Neural cell (in vitro differentiated cells): ENCODE results near the gene USP32. TPM values are rescaled to one million over a fixed set of nuclear protein-coding genes. Genes with fewer than 3 reads are reported as not detected.

ENCODE experiments used
- H2AFZ ChIP-seq: fragments of 200-600, 300-800 bp; sonication (generic), shearing (Covaris generic); 2 replicates; pipeline ENCODE4 v1.6.0; 2014; ENCODE audit warnings: low read depth, mild to moderate bottlenecking, antibody characterized with exemption, low read length, moderate library complexity
- H3F3A ChIP-seq: fragments of 200-600 bp; shearing (Covaris generic); 2 replicates; pipeline ENCODE4 v1.6.1; 2016; ENCODE audit warnings: mild to moderate bottlenecking, moderate library complexity, mixed read lengths, antibody characterized with exemption, low read length; ENCODE audit not compliant: insufficient read depth, poor library complexity, severe bottlenecking
- H3K27ac ChIP-seq: fragments of 200-600, 300-800 bp; sonication (generic), shearing (Covaris generic); 2 replicates; pipeline ENCODE4 v1.5.1; 2014; ENCODE audit warnings: mild to moderate bottlenecking, low read length, moderate library complexity
- H3K27me3 ChIP-seq: fragments of 300-800, 200-600 bp; sonication (generic), shearing (Covaris generic); 2 replicates; pipeline ENCODE4 v1.6.0; 2014; ENCODE audit warnings: mild to moderate bottlenecking, low read depth, low read length, moderate library complexity; ENCODE audit not compliant: insufficient read depth
- H3K36me3 ChIP-seq: fragments of 300-800, 200-600 bp; sonication (generic), shearing (Covaris generic); 2 replicates; pipeline ENCODE4 v1.5.1; 2014; ENCODE audit warnings: mild to moderate bottlenecking, antibody characterized with exemption, low read length, moderate library complexity; ENCODE audit not compliant: insufficient read depth
- H3K4me2 ChIP-seq: fragments of 300-800, 200-600 bp; sonication (generic), shearing (Covaris generic); 2 replicates; pipeline ENCODE4 v1.6.0; 2014; ENCODE audit warnings: mild to moderate bottlenecking, low read length
- H3K4me3 ChIP-seq: fragments of 300-800, 200-600 bp; sonication (generic), shearing (Covaris generic); 2 replicates; pipeline ENCODE4 v1.5.1; 2014; ENCODE audit warnings: mild to moderate bottlenecking, low read length, moderate library complexity
- H3K79me2 ChIP-seq: fragments of 200-600 bp; shearing (Covaris generic); replicated peaks from 2 replicates; pipeline ENCODE4 v1.6.0; 2014; ENCODE audit warnings: mild to moderate bottlenecking, low read length, moderate library complexity; ENCODE audit not compliant: insufficient read depth
- H3K9ac ChIP-seq: fragments of 300-800, 200-600 bp; sonication (generic), shearing (Covaris generic); 2 replicates; pipeline ENCODE4 v1.6.1; 2016; ENCODE audit warnings: mild to moderate bottlenecking, low read length, mixed read lengths
- H3K9me2 ChIP-seq: fragments of 200-600 bp; shearing (Covaris generic); 2 replicates; pipeline ENCODE4 v1.6.1; 2016; ENCODE audit warnings: mild to moderate bottlenecking, low read length, mixed read lengths; ENCODE audit not compliant: insufficient read depth
- H3K9me3 ChIP-seq: fragments of 200-600, 300-800 bp; sonication (generic), shearing (Covaris generic); 2 replicates; pipeline ENCODE4 v1.6.1; 2016; ENCODE audit warnings: mild to moderate bottlenecking, mixed run types, low read length, moderate library complexity, mixed read lengths
- H4K20me1 ChIP-seq: fragments of 200-600 bp; shearing (Covaris generic); 2 replicates; pipeline ENCODE4 v1.6.1; 2016; ENCODE audit warnings: mild to moderate bottlenecking, mixed run types; ENCODE audit not compliant: insufficient read depth
- CTCF ChIP-seq: fragments of 450-650 bp; IDR thresholded peaks from 2 replicates; pipeline ENCODE4 v1.5.1; 2014; ENCODE audit warnings: antibody characterized with exemption, mild to moderate bottlenecking, moderate library complexity; ENCODE audit not compliant: poor library complexity, severe bottlenecking
- EP300 ChIP-seq: fragments of 450-650 bp; conservative IDR thresholded peaks from 2 replicates; pipeline ENCODE4 v1.6.1; 2014; ENCODE audit warnings: antibody characterized with exemption, mild to moderate bottlenecking, moderate library complexity; ENCODE audit not compliant: poor library complexity, severe bottlenecking
- EZH2 ChIP-seq: fragments of 200-600, 300-800 bp; shearing (Covaris generic), sonication (generic); IDR thresholded peaks from 2 replicates; pipeline ENCODE4 v1.6.1; 2014; ENCODE audit warnings: antibody characterized with exemption, low read length, borderline replicate concordance, mild to moderate bottlenecking; ENCODE audit not compliant: insufficient read depth, poor library complexity, severe bottlenecking
- MXI1 ChIP-seq: fragments of 450-650 bp; conservative IDR thresholded peaks from 2 replicates; pipeline ENCODE4 v1.6.1; 2014; ENCODE audit warnings: antibody characterized with exemption, mild to moderate bottlenecking; ENCODE audit not compliant: poor library complexity, severe bottlenecking
- POLR2AphosphoS5 ChIP-seq: IDR thresholded peaks from 2 replicates; pipeline ENCODE4 v1.6.1; 2012
- RAD21 ChIP-seq: fragments of 450-650 bp; conservative IDR thresholded peaks from 2 replicates; pipeline ENCODE4 v1.6.1; 2014; ENCODE audit warnings: antibody characterized with exemption, mild to moderate bottlenecking, moderate library complexity
- REST ChIP-seq: IDR thresholded peaks from 2 replicates; pipeline ENCODE4 v1.6.1; 2012; ENCODE audit warnings: borderline replicate concordance
- SMC3 ChIP-seq: fragments of 450-650 bp; conservative IDR thresholded peaks from 2 replicates; pipeline ENCODE4 v1.6.1; 2014; ENCODE audit warnings: antibody characterized with exemption, mild to moderate bottlenecking, moderate library complexity; ENCODE audit not compliant: poor library complexity
- TAF1 ChIP-seq: IDR thresholded peaks from 2 replicates; pipeline ENCODE4 v1.6.1; 2012; ENCODE audit warnings: low read depth
- polyA plus RNA-seq: library from polyadenylated mRNA; depleted of rRNA; stranded (reverse); fragments of >200 nt; gene quantifications from 2 replicates; pipeline ENCODE4 v1.2.3, GENCODE V29; 2014

Gene USP32
- polyA plus RNA-seq, 1 donor from 2014 or later, result 25.7 TPM

GRCh38 chr17:60168654-60169053 lies 223.3 kb downstream of the USP32 start:
- no peaks in the 10 kb centered on the region for H3K79me2 ChIP-seq
- no peaks in the 10 kb centered on the region for H3K9me3 ChIP-seq
- no peak overlapping the region for H3K4me3 ChIP-seq
- no peak overlapping the region for H3K9ac ChIP-seq
- no peak overlapping the region for H3K4me2 ChIP-seq
- no peaks in the 10 kb centered on the region for H3F3A ChIP-seq
- H4K20me1 ChIP-seq, result no peaks in the 10 kb centered on the region
- TF ChIP-seq POLR2AphosphoS5, result no peak
- TF ChIP-seq TAF1, result no peak
- TF ChIP-seq EP300, result no peak
- TF ChIP-seq REST, result no peak
- TF ChIP-seq EZH2, result no peak
- no peak for TF ChIP-seq MXI1
- no peak for TF ChIP-seq RAD21
- TF ChIP-seq SMC3, result no peak
- TF ChIP-seq CTCF, result no peak
- no peak overlapping the region for H2AFZ ChIP-seq
- no peak overlapping the region for H3K27ac ChIP-seq
- H3K36me3 ChIP-seq, result no peaks in the 10 kb centered on the region
- H3K27me3 ChIP-seq, result no peaks in the 10 kb centered on the region
- H3K9me2 ChIP-seq, result no peaks in the 10 kb centered on the region

GRCh38 chr17:60167065-60167741 lies 224.7 kb downstream of the USP32 start:
- Histone ChIP-seq H3K9me2 (no peaks in the 10 kb centered on the region), H4K20me1 (no peaks in the 10 kb centered on the region), H3K4me2 (no peak overlapping the region), H3K4me3 (no peak overlapping the region), H3K27ac (no peak overlapping the region), H2AFZ (no peak overlapping the region), H3F3A (no peaks in the 10 kb centered on the region), H3K9ac (no peak overlapping the region), H3K79me2 (no peaks in the 10 kb centered on the region), H3K36me3 (no peaks in the 10 kb centered on the region), H3K9me3 (no peaks in the 10 kb centered on the region), H3K27me3 (no peaks in the 10 kb centered on the region)
- TF ChIP-seq EP300 (no peak), SMC3 (no peak), REST (no peak), POLR2AphosphoS5 (no peak), EZH2 (no peak), RAD21 (no peak), MXI1 (no peak), TAF1 (no peak), CTCF (no peak)
